DND-41 (cell line): ENCODE measurements around the gene AGRN.
A peak's percentile ranks its signal among the peaks of the same experiment; 100 is the strongest.

Experiments used
- ATAC-seq: fragments of 200-7000 bp; cut with Tn5 transposase; 3 replicates; pipeline ENCODE4 v1.9.1; 2021; ENCODE audit warnings: low read depth; ENCODE audit not compliant: insufficient read depth
- DNase-seq: peaks from one replicate; pipeline ENCODE4 v3.0.0-alpha.2; 2020
- H2AFZ ChIP-seq: 2 replicates; pipeline ENCODE4 v1.6.0; 2012; ENCODE audit warnings: low read depth, low read length
- H3K27ac ChIP-seq: 2 replicates; pipeline ENCODE4 v1.5.1; 2012; ENCODE audit warnings: low read length, inconsistent platforms
- H3K27me3 ChIP-seq: fragments of 200-600 bp; sonication (generic); 2 replicates; pipeline ENCODE4 v1.6.0; 2012; ENCODE audit warnings: low read length, mild to moderate bottlenecking, inconsistent platforms; ENCODE audit not compliant: insufficient read depth, poor library complexity
- H3K36me3 ChIP-seq: 2 replicates; pipeline ENCODE4 v1.5.1; 2012; ENCODE audit warnings: low read length, inconsistent platforms; ENCODE audit not compliant: insufficient read depth
- H3K4me1 ChIP-seq: 2 replicates; pipeline ENCODE4 v1.5.1; 2012; ENCODE audit warnings: mild to moderate bottlenecking, low read length; ENCODE audit not compliant: insufficient read depth
- H3K4me2 ChIP-seq: 2 replicates; pipeline ENCODE4 v1.6.0; 2012; ENCODE audit warnings: mild to moderate bottlenecking, moderate library complexity, low read length, inconsistent platforms; ENCODE audit not compliant: insufficient read depth
- H3K4me3 ChIP-seq, 2 experiments: fragments of 200-600 bp in 1 of 2; shearing (Covaris generic) in 1 of 2; 2 replicates each; pipeline ENCODE4 v1.5.1; 2012 to 2016; ENCODE audit warnings: inconsistent platforms in 2 of 2, low read length in 2 of 2, mild to moderate bottlenecking in 2 of 2, low read depth in 1 of 2, moderate library complexity in 1 of 2
- H3K79me2 ChIP-seq: 2 replicates; pipeline ENCODE4 v1.6.0; 2012; ENCODE audit warnings: low read length, inconsistent platforms; ENCODE audit not compliant: insufficient read depth
- H3K9ac ChIP-seq: 2 replicates; pipeline ENCODE4 v1.6.0; 2012; ENCODE audit warnings: low read depth, mild to moderate bottlenecking, inconsistent platforms, low read length, moderate library complexity
- H3K9me3 ChIP-seq: 2 replicates; pipeline ENCODE4 v1.5.1; 2012; ENCODE audit warnings: low read length, moderate library complexity, mild to moderate bottlenecking, inconsistent platforms; ENCODE audit not compliant: insufficient read depth, severe bottlenecking
- H4K20me1 ChIP-seq: 2 replicates; pipeline ENCODE4 v1.6.0; 2012; ENCODE audit warnings: low read length; ENCODE audit not compliant: insufficient read depth
- EZH2 ChIP-seq: IDR thresholded peaks from 3 replicates; pipeline ENCODE4 v1.6.1; 2012; ENCODE audit warnings: borderline replicate concordance, low read depth, mild to moderate bottlenecking, moderate library complexity, low read length, inconsistent platforms; ENCODE audit not compliant: severe bottlenecking
- TF ChIP-seq, protein P1 (sequence below): IDR thresholded peaks from 2 replicates; pipeline ENCODE4 v1.5.1; 2012; ENCODE audit warnings: borderline replicate concordance, low read length, moderate library complexity, mild to moderate bottlenecking; ENCODE audit not compliant: poor library complexity, severe bottlenecking; ENCODE audit errors: extremely low read depth

The AGRN gene

DNA sequence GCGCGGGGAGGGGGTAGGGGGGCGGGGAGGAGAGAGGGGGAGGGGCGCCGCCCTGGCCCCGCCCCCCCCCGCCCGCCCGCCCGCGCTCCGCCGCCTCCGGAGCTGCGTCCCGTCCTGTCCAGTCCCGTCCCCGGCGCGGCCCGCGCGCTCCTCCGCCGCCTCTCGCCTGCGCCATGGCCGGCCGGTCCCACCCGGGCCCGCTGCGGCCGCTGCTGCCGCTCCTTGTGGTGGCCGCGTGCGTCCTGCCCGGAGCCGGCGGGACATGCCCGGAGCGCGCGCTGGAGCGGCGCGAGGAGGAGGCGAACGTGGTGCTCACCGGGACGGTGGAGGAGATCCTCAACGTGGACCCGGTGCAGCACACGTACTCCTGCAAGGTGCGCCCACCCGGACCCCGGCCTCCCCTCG, at the start of gene AGRN:
Gene AGRN, plus strand, starts transcription at position 121 of the 405 bp plus-strand sequence. Its CDS starts 53 bp downstream, at position 174.
- H3K4me3 ChIP-seq, result peak within 1 kb of the TSS; percentile 23 to 82; a peak in 3 of 4 replicates
- H3K4me1 ChIP-seq, result peaks cover 25% of the 10 kb centered on the region
- no peaks in the 10 kb centered on the region for H3K36me3 ChIP-seq
- no peaks in the 10 kb centered on the region for H3K27me3 ChIP-seq
- H3K9ac ChIP-seq, result peak within 1 kb of the TSS; percentile 64
- H3K4me2 ChIP-seq, result peak within 1 kb of the TSS; percentile 98
- peak within 1 kb of the TSS; percentile 56 for H3K27ac ChIP-seq
- no peaks in the 10 kb centered on the region for H3K9me3 ChIP-seq
- peak within 1 kb of the TSS; percentile 78 for H2AFZ ChIP-seq
- DNase-seq (peak; percentile 42), ATAC-seq (peak; percentile 31)
- H4K20me1 ChIP-seq, result peaks cover 32% of the 10 kb centered on the region
- TF ChIP-seq, protein P1, sequence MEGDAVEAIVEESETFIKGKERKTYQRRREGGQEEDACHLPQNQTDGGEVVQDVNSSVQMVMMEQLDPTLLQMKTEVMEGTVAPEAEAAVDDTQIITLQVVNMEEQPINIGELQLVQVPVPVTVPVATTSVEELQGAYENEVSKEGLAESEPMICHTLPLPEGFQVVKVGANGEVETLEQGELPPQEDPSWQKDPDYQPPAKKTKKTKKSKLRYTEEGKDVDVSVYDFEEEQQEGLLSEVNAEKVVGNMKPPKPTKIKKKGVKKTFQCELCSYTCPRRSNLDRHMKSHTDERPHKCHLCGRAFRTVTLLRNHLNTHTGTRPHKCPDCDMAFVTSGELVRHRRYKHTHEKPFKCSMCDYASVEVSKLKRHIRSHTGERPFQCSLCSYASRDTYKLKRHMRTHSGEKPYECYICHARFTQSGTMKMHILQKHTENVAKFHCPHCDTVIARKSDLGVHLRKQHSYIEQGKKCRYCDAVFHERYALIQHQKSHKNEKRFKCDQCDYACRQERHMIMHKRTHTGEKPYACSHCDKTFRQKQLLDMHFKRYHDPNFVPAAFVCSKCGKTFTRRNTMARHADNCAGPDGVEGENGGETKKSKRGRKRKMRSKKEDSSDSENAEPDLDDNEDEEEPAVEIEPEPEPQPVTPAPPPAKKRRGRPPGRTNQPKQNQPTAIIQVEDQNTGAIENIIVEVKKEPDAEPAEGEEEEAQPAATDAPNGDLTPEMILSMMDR, result no peak
- no peak for TF ChIP-seq EZH2
- peaks cover 2% of the 10 kb centered on the region; the same call in 1 of the 2 replicates for H3K79me2 ChIP-seq

- 0 out of 2 replicates have a peak, but pooled peaks cover 2% of the 10 kb centered on the region for H3K36me3 ChIP-seq
- DNase-seq, result no peak
- peaks cover 17% of the 10 kb centered on the region for H3K4me1 ChIP-seq
- no peak overlapping the region for H3K9ac ChIP-seq
- no peak overlapping the region for H3K27ac ChIP-seq
- no peaks in the 10 kb centered on the region for H3K9me3 ChIP-seq
- no peak overlapping the region for H2AFZ ChIP-seq
- peaks cover 9% of the 10 kb centered on the region for H3K27me3 ChIP-seq
- H3K4me2 ChIP-seq, result no peak overlapping the region
- TF ChIP-seq EZH2, result no peak
- TF ChIP-seq, protein P1, result no peak
- H3K4me3 ChIP-seq, result no peak overlapping the region
- ATAC-seq, result no peak
- H3K79me2 ChIP-seq, result no peaks in the 10 kb centered on the region
- H4K20me1 ChIP-seq, result peaks cover 21% of the 10 kb centered on the region
Measured at GRCh38 chr1:970242-970972, 49.5 kb upstream of the AGRN start.

DNA sequence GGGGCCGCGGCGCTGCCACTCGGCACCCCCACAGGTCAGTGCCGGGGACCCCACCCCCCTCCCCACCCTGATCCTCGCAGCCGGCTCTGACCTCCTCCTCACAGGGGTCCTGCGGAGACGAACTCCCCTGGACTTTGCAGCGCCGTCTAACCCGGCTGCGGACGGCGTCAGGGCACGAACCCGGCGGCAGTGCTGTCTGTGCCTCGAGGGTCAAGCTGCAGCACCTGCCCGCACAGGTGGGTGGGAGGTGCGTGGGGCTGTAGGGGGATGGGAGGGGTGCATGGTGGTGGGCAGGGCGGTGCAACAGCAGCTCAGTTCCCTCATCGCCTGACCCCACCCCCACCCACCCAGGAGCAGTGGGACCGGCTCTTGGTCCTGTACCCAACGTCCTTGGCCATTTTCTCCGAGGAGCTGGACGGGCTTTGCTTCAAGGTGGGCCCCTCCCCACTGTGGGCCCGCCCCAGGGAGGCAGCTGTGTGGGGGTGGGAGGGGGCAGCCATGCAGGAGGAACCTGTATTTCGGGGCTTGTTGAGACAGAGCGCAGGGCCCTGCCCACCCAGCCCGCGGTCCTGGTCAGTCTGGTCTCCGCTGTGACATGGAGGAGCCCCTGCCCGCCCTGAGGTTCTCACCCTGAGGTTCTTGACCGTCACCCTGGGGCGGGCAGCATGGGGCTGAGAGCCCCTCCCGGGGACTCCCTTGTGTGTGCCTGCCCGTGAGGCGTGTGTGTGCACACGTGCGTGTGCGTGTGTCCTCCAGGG, 48.8 kb upstream of the AGRN start:
- Histone ChIP-seq H3K79me2 (no peaks in the 10 kb centered on the region), H3K9ac (no peak overlapping the region), H3K9me3 (no peaks in the 10 kb centered on the region), H3K4me2 (no peak overlapping the region), H3K4me1 (peaks cover 24% of the 10 kb centered on the region), H3K27me3 (peaks cover 12% of the 10 kb centered on the region), H2AFZ (no peak overlapping the region), H4K20me1 (peaks cover 15% of the 10 kb centered on the region), H3K36me3 (no peaks in the 10 kb centered on the region), H3K27ac (no peak overlapping the region), H3K4me3 (no peak overlapping the region)
- no peak for TF ChIP-seq EZH2
- TF ChIP-seq, protein P1, result no peak
- DNase-seq (no peak), ATAC-seq (no peak)
